Hindlimb muscle (tissue), 1 donor: ENCODE results near the gene VWA2. TPM values are rescaled to one million over a fixed set of nuclear protein-coding genes. Genes with fewer than 3 reads are reported as not detected.
"Not testable (repeated sequence)": the region's sequence is repeated elsewhere in the genome, so short reads cannot be mapped to it uniquely, and the experiment has no call there.

Experiments
- DNase-seq: peaks from one replicate; pipeline ENCODE4 v3.0.0-alpha.2; 2013
- polyA plus RNA-seq: library from polyadenylated mRNA; unstranded; fragments of 120-200 nt; gene quantifications from one replicate; pipeline ENCODE4 v1.2.1, GENCODE V29; 2013; ENCODE audit not compliant: insufficient read length

Gene VWA2
- polyA plus RNA-seq, 1 donor: 0.34 TPM

GRCh38 chr10:114320249-114321116 lies 81.4 kb downstream of the VWA2 start:
- no peak for DNase-seq

DNA sequence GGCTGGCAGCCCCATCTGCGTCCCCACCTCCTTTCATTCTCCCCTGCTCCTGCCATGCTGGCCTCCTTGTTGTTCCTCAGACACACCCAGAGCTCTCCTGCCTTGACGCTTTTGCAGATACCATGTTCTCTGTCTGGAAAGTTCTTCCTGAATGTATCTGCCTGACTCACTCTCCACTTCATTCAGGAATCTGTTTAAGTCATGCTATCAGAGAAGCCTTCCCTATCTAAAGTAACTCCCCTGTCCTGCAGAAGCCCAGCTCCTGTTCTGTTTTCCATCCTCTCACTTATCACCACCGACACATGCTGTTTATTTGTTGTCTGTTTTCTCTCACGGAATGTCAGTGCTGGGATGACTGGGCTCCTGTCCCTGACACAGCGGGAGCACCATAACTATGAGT lies 83.3 kb downstream of the VWA2 start:
- DNase-seq: no peak

GRCh38 chr10:114323023-114323422 lies 84.0 kb downstream of the VWA2 start:
- DNase-seq: no peak

DNA sequence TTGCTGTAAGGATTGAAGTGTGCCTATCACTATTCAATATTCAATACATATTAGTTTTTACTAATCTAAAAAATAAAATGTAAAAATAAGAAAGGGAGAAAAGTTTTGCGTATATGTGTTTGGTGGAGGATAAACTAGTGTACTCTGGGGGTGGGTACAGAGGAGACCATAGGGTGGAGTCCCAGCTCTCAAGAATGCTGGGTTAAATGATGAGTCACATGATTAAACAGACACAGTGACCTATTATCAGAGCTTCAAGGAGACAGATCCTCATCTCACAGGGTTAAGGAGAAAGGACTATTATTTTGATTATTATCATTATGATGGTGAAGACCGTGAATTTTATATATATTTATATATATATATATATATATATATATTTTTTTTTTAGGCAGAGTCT lies 87.7 kb downstream of the VWA2 start:
- no peak for DNase-seq

- peak; percentile 74 for DNase-seq
These were observed 88.7 kb downstream of the VWA2 start for GRCh38 chr10:114327537-114328440.

DNA sequence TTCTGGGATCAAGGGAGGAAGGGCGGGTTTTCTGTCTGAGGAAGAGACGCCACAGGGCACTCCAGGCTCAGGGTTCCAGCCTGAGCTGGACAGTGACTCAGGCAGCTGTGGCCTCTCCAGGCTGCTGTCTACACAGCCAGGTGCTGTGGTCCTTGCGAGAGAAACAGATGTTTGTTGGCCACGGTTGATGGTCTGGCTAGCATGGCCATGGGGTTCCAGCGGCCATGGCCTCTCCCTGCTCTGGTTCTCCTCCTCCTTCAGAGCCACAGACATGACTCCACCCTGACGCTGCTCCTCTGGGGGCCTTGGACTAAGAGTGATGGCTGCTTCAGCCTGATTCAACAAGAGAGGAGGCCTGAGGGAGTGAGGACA lies 89.4 kb downstream of the VWA2 start:
- no peak for DNase-seq

DNA sequence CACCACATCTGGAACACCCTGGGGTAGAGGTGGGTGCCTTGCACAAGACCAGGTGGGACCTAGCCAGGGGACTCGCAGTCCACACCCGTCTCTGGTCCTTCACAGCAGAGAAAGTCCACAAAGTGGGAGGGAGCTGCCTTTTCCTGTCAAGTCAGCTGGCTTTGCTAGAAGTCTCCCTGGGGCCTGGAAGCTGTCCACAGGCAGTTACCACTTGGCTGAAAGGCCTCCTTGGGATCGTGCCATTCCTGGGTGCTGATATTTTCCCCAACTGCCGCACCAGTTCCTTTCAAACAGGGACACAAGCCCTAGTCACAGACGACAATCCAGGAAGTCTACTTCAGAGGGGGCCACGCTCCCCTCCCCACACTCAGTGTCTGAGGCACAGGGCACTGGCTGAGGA lies 89.8 kb downstream of the VWA2 start:
- no peak for DNase-seq

DNA sequence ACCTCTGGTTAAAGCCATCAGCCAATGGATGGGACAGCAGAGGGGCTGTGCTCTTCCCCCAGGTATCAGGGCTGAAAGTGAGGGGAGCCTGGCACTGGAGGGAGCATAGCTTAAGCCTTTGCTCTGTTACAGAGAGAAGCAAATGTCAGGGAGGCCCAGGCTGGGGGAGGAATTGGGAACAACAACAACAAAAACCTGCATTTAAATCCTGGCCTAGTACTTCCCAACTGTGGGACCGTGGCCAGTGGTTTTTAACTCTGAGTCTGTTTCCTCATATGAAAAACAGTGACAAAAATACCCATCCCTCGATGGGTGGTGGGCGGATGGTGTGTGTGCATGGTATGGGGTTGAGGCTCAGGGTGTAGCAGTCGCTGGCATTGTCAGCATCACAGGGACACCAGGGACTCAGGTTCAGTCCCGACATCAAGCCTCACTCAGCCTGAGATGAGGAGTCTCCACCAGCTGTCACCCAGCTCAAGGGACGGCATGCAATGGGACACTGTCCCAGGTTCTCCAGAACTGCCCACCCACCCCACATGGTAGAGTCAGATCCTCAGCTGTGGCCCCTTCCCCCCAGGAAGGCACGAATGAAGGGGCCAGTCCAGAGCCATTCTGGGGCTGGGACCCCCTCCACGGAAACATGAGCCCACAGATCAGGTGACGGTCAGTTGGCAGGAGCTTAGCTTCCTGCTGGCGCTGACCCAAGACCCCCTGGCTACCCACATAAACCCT lies 90.7 kb downstream of the VWA2 start:
- no peak for DNase-seq

DNA sequence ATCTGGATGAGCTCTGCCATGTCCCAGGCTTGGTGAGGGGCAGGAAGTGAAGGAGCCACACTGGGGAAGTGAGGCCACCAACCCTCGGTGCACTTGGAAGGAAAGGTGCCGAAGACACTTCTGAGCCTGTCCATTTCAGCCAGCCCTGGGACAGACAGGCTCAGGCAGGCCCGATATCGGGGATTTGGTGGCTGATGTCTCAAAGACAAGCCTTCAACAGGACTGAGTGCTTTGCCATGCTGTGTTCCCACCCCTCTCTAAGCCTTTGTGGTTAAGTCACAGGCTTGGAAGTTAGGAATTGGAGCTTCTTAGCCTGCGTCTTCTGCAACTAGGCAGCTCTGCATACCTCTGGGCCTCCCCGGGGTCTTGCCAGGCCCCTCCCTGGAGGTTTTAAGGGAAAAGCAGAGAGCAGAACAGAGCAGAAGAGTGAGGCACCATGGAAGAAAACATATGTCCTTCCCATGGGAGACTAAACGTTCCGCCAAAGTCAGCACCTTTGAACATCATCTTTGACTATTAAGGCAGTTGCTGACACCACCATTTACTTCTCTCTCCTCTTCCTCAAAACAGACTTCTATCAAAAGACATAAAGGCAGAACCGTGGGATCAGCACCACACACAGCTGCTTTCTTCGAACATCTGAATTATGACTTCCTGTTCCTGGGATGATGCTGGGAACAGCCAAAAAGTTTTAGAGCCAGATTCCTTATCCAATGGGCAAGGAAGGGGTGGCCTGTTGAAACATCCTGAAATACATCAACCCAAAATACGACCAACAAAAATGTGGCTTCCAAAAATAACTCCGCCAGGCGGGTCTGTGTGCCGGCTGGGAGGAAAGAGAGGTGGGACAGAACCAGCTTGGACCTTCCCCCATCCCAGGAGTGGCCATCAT lies 93.5 kb downstream of the VWA2 start:
- no peak for DNase-seq

DNA sequence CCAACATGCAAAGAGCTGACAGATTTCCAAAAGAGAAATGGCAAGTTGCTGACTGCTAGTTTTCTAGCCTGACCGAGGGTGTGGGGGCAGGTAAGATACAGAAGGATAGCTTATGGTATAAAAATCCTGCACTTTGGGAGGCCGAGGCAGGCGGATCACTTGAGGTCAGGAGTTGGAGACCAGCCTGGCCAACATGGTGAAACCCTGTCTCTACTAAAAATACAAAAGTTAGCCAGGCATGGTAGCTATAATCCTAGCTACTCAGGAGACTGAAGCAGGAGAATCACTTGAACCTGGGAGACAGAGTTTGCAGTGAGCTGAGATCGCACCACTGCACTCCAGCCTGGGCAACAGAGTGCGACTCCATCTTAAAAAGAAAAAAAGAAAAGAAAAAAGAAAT lies 94.4 kb downstream of the VWA2 start:
- not testable (repeated sequence) for DNase-seq

GRCh38 chr10:114334301-114334700 lies 95.2 kb downstream of the VWA2 start:
- DNase-seq: no peak

DNA sequence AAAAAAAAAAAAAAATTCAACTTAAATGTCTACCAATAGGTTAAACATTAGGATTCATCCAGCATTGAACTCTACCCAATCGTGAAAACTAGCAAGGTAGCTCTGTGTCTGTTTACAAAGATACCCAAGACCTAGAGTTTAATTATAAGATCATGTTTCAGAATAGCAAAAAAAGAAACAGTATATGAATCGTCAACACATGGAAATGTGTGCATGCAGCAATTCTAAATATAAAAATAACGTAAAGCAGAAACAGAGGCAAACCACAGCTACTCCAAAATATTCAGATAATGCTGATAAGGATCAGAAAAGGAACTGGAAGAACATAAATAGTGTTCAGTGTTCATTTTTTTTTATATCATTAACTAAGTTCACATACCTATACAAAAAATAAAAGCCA lies 96.6 kb downstream of the VWA2 start:
- DNase-seq: no peak

- no peak for DNase-seq
These were observed 97.9 kb downstream of the VWA2 start for GRCh38 chr10:114336823-114337509.

DNA sequence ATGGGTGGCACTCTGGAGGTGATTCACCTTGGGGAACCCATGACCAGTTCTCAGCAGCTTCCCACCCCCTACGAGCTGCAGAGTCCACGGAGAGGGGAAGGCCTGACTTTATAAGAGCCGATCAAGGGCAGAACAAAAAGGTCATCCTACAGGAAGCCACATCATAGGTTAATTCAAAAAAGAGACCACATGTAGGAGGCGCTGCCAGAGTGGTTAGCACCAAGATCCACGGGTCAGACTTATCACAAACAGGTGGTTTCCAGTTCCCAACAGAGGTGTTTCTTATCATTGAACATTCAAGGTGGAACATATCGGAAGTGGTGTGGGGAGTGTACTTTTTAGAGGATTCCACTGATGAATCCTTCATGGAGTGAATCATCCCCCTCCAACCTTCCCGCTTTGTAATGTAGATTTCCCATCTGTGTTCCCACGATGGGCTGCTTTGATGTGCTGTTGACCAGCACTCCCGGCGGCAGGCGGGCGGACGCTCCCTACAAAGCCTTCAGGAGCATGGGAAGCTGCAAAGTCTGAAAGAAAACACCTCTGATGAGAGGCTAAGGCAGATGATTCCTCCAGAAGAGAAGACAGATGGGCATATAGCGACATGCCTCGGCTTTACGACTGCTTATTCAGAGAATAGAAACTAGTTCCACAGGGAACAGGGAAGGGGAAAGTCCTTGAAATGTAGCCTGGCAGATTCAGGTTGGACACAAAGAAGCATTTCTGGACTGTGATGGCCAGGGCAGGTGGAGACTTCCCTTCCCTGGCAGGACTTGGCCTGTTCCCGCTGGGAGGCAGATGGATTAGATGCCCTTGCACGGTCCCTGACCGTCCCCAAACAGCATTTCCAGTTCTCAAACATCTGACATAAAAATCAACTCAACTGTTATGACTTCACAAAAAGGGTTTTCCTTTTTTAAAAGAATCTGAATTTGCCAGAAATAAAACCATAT lies 98.7 kb downstream of the VWA2 start:
- no peak for DNase-seq

DNA sequence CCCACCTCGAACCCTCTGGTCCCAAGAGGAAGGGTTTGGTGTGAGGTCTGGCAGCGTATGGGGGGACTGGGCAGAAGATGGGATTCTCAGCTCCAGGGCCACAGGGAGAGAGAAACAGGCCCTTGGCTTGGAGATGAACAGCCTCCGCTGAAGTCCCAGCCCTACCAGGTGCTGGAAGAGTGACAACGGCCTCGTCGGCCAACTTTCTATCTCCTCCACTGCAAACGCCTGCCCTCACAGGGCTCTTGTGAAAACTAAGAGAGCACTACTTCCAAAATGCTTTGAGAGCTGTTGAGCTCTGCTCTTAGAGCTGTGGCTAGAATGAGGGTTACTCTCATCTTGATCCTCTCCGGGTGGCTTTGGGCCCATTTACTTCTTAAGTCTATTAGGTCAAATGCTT lies 101.8 kb downstream of the VWA2 start:
- DNase-seq: no peak

Other genes with a start within 250 kb of the VWA2 start
- not detected for gene ADRB1, start 195.4 kb upstream of the VWA2 start, polyA plus RNA-seq
- 10.3 TPM for gene CCDC186, start 65.1 kb upstream of the VWA2 start, polyA plus RNA-seq
- gene TDRD1, start 59.9 kb upstream of the VWA2 start, polyA plus RNA-seq: 0.13 TPM
- gene AFAP1L2, start 165.2 kb downstream of the VWA2 start, polyA plus RNA-seq: 40.2 TPM